GM21515 (cell line): ENCODE measurements around the gene CCNA2.

ENCODE experiments used
- ATAC-seq: cut with Tn5 transposase; IDR thresholded peaks from one replicate; pipeline ENCODE4 v1.9.1; 2021; ENCODE audit not compliant: unreplicated experiment

CCNA2 gene

GRCh38 chr4:121823505-121824170 is at the start of gene CCNA2:
CCNA2 (minus strand) TSS chr4:121823883; CDS start chr4:121823628, 255 bp downstream.
- peak; percentile 93 for ATAC-seq

- peak; percentile 99 for ATAC-seq
These were observed 46.4 kb upstream of the CCNA2 start, which contains the start of gene BBS7 for GRCh38 chr4:121869841-121870822. BBS7 (minus strand) TSS chr4:121870474; CDS start chr4:121870313, 161 bp downstream.

GRCh38 chr4:121863799-121864198 is 40.1 kb upstream of the CCNA2 start:
- ATAC-seq = no peak

- ATAC-seq = no peak
These were observed 37.7 kb upstream of the CCNA2 start for GRCh38 chr4:121861426-121861825.

GRCh38 chr4:121860121-121860520 is 36.4 kb upstream of the CCNA2 start:
- no peak for ATAC-seq

- ATAC-seq = no peak
These were observed 27.7 kb upstream of the CCNA2 start for GRCh38 chr4:121851354-121851753.

GRCh38 chr4:121846662-121847061 is 23.0 kb upstream of the CCNA2 start:
- ATAC-seq = no peak

GRCh38 chr4:121842862-121843261 is 19.2 kb upstream of the CCNA2 start:
- ATAC-seq = no peak

- no peak for ATAC-seq
These were observed 14.5 kb upstream of the CCNA2 start for GRCh38 chr4:121838136-121838535.

- no peak for ATAC-seq
These were observed 5.8 kb upstream of the CCNA2 start for GRCh38 chr4:121829511-121829910.

- ATAC-seq = no peak
These were observed 4.2 kb upstream of the CCNA2 start for GRCh38 chr4:121827853-121828252.

GRCh38 chr4:121824950-121825349 is 1.3 kb upstream of the CCNA2 start:
- no peak for ATAC-seq

- ATAC-seq = no peak
These were observed 466 bp upstream of the CCNA2 start for GRCh38 chr4:121824171-121824527.

- ATAC-seq = peak; percentile 44
These were observed 733 bp downstream of the CCNA2 start for GRCh38 chr4:121822796-121823504.

- no peak for ATAC-seq
These were observed 1.6 kb downstream of the CCNA2 start for GRCh38 chr4:121822047-121822446.

GRCh38 chr4:121819216-121819965 is 4.3 kb downstream of the CCNA2 start:
- ATAC-seq = no peak

- ATAC-seq = no peak
These were observed 5.5 kb downstream of the CCNA2 start for GRCh38 chr4:121818215-121818614.

GRCh38 chr4:121817701-121818100 is 6.0 kb downstream of the CCNA2 start:
- ATAC-seq = no peak

GRCh38 chr4:121817006-121817405 is 6.7 kb downstream of the CCNA2 start:
- ATAC-seq = no peak

- no peak for ATAC-seq
These were observed 8.9 kb downstream of the CCNA2 start for GRCh38 chr4:121814756-121815155.

GRCh38 chr4:121811122-121811521 is 12.6 kb downstream of the CCNA2 start:
- ATAC-seq = no peak
